GM23338 (cell line): ENCODE measurements around the gene IGF2BP1.

Source experiments
- CREB1 ChIP-seq: fragments of 250-450 bp; sonication (Bioruptor Pico); IDR thresholded peaks from 2 replicates; pipeline ENCODE4 v1.5.0; 2020; ENCODE audit warnings: low read depth, mild to moderate bottlenecking, moderate library complexity
- CTCF ChIP-seq, 2 experiments: fragments of 200-600 bp in 1 of 2; sonication (generic) in 1 of 2; conservative IDR thresholded peaks; 2 replicates each; pipeline versions ENCODE4 v1.5.1 to v1.6.1; 2016 to 2017; ENCODE audit warnings: antibody characterized with exemption in 2 of 2, low read depth in 2 of 2, mild to moderate bottlenecking in 2 of 2, moderate library complexity in 1 of 2
- EZH2 ChIP-seq: fragments of 200-600 bp; sonication (generic); IDR thresholded peaks from one replicate; pipeline ENCODE4 v1.8.0; 2017; ENCODE audit warnings: antibody characterized with exemption, mild to moderate bottlenecking, low read depth; ENCODE audit not compliant: unreplicated experiment
- JUNB ChIP-seq: IDR thresholded peaks from one replicate; pipeline ENCODE4 v1.6.1; 2016; ENCODE audit warnings: antibody characterized with exemption; ENCODE audit not compliant: unreplicated experiment
- POLR2AphosphoS5 ChIP-seq: IDR thresholded peaks from 2 replicates; pipeline ENCODE4 v1.6.1; 2016; ENCODE audit warnings: antibody characterized with exemption, low read depth
- STAT1 ChIP-seq: IDR thresholded peaks from one replicate; pipeline ENCODE4 v1.6.1; 2016; ENCODE audit warnings: antibody characterized with exemption; ENCODE audit not compliant: unreplicated experiment
- ZNF114 ChIP-seq: fragments of 250-450 bp; sonication (Bioruptor Pico); IDR thresholded peaks from 2 replicates; pipeline ENCODE4 v1.5.0; 2020; ENCODE audit warnings: mild to moderate bottlenecking, moderate library complexity
- TF ChIP-seq, protein P1 (sequence below): IDR thresholded peaks from one replicate; pipeline ENCODE4 v1.6.1; 2018; ENCODE audit warnings: antibody characterized with exemption; ENCODE audit not compliant: unreplicated experiment

GRCh38 chr17:48997103-48997826 lies at the start of gene IGF2BP1:
- TF ChIP-seq CTCF (conservative IDR thresholded peaks at IDR 0.05; ENCODE audit: low read depth in 2 of 2), result no peak
- TF ChIP-seq EZH2, result no peak
- no peak for TF ChIP-seq CREB1 (CRISPR knock-in tag)
- TF ChIP-seq, protein P1, sequence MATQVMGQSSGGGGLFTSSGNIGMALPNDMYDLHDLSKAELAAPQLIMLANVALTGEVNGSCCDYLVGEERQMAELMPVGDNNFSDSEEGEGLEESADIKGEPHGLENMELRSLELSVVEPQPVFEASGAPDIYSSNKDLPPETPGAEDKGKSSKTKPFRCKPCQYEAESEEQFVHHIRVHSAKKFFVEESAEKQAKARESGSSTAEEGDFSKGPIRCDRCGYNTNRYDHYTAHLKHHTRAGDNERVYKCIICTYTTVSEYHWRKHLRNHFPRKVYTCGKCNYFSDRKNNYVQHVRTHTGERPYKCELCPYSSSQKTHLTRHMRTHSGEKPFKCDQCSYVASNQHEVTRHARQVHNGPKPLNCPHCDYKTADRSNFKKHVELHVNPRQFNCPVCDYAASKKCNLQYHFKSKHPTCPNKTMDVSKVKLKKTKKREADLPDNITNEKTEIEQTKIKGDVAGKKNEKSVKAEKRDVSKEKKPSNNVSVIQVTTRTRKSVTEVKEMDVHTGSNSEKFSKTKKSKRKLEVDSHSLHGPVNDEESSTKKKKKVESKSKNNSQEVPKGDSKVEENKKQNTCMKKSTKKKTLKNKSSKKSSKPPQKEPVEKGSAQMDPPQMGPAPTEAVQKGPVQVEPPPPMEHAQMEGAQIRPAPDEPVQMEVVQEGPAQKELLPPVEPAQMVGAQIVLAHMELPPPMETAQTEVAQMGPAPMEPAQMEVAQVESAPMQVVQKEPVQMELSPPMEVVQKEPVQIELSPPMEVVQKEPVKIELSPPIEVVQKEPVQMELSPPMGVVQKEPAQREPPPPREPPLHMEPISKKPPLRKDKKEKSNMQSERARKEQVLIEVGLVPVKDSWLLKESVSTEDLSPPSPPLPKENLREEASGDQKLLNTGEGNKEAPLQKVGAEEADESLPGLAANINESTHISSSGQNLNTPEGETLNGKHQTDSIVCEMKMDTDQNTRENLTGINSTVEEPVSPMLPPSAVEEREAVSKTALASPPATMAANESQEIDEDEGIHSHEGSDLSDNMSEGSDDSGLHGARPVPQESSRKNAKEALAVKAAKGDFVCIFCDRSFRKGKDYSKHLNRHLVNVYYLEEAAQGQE, result no peak
- TF ChIP-seq POLR2AphosphoS5, result peak; percentile 56
- TF ChIP-seq STAT1, result no peak
- no peak for TF ChIP-seq ZNF114 (CRISPR knock-in tag)
- no peak for TF ChIP-seq JUNB
